GM19238 (cell line): ENCODE data around the gene TMEM233.
"Not testable (repeated sequence)": the region's sequence is repeated elsewhere in the genome, so short reads cannot be mapped to it uniquely, and the experiment has no call there.

Experiments
- DNase-seq: peaks from one replicate; pipeline ENCODE4 v3.0.0; 2011; ENCODE audit warnings: low spot score; ENCODE audit not compliant: insufficient read length

TMEM233 gene

GRCh38 chr12:119609358-119609757, 15.8 kb downstream of the TMEM233 start:
- no peak for DNase-seq

- DNase-seq = no peak
Measured at GRCh38 chr12:119613319-119613936, 19.9 kb downstream of the TMEM233 start.

- DNase-seq = no peak
Measured at GRCh38 chr12:119614705-119615104, 21.1 kb downstream of the TMEM233 start.

GRCh38 chr12:119615518-119616475, 22.2 kb downstream of the TMEM233 start:
- no peak for DNase-seq

GRCh38 chr12:119618328-119618896, 24.8 kb downstream of the TMEM233 start:
- not testable (repeated sequence) for DNase-seq

- no peak for DNase-seq
Measured at GRCh38 chr12:119620490-119620889, 26.9 kb downstream of the TMEM233 start.

- no peak for DNase-seq
Measured at GRCh38 chr12:119621878-119622277, 28.3 kb downstream of the TMEM233 start.

- no peak for DNase-seq
Measured at GRCh38 chr12:119624966-119625365, 31.4 kb downstream of the TMEM233 start.

- DNase-seq = no peak
Measured at GRCh38 chr12:119627019-119627643, 33.6 kb downstream of the TMEM233 start.

GRCh38 chr12:119627686-119628085, 34.1 kb downstream of the TMEM233 start:
- DNase-seq = no peak

GRCh38 chr12:119630223-119630780, 36.7 kb downstream of the TMEM233 start:
- no peak for DNase-seq

GRCh38 chr12:119630962-119631550, 37.5 kb downstream of the TMEM233 start:
- DNase-seq = no peak

- DNase-seq = no peak
Measured at GRCh38 chr12:119631930-119632678, 38.5 kb downstream of the TMEM233 start.

- DNase-seq = no peak
Measured at GRCh38 chr12:119634743-119635142, 41.2 kb downstream of the TMEM233 start.

GRCh38 chr12:119642986-119643385, 49.4 kb downstream of the TMEM233 start:
- no peak for DNase-seq

GRCh38 chr12:119644930-119645329, 51.4 kb downstream of the TMEM233 start:
- no peak for DNase-seq

GRCh38 chr12:119645535-119646059, 52.0 kb downstream of the TMEM233 start:
- DNase-seq = no peak

GRCh38 chr12:119649202-119649808, 55.7 kb downstream of the TMEM233 start:
- no peak for DNase-seq

GRCh38 chr12:119652665-119653064, 59.1 kb downstream of the TMEM233 start:
- no peak for DNase-seq

GRCh38 chr12:119657001-119657400, 63.4 kb downstream of the TMEM233 start:
- not testable (repeated sequence) for DNase-seq
